ENCODE data around the gene SMIM22. TPM values are rescaled to one million over a fixed set of nuclear protein-coding genes. Genes with fewer than 3 reads are reported as not detected.

Gene SMIM22
- total RNA-seq, 2 donors from 2014 or later: 448 to 580 TPM

GRCh38 chr16:4836727-4837126, 41.6 kb downstream of the SMIM22 start:
- intact Hi-C loops (cut with DNase I, micrococcal nuclease): no loop called here
- DNase-seq (no peak), ATAC-seq (no peak)

DNA sequence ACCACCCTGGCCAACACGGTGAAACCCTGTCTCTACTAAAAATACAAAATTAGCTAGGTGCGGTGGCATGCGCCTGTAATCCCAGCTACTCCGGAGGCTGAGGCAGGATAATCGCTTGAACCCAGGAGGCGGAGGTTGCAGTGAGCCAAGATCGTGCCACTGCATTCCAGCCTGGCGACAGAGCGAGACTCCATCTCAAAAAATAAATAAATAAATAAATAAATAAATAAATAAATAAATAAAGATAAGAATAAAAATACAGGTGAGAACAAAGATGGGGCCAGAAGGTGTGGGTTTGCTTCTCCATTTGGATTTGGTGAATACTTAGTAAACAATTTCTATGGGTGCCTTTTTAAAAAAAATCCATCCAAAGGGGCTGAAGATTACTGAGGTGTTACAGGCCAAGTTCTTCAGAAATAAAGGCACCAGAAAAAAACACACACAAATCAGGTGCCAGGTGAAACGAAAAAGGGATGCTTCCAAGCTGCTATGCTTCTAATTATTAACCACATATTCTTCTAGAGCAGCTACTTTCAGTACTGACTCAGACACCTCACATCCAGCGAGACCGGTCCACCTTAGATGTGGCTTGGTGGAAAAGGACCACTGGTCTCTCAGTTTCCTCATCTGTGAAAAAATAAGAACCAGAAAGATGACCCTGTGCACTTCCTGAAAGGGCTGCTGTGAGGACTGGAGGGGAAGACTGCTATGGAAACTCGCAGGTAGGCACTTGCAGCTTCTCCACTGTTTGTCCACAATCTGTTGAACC, 42.7 kb downstream of the SMIM22 start:
- no peak for ATAC-seq
- DNase-seq: no peak
- intact Hi-C loops (cut with DNase I, micrococcal nuclease): no loop called here

DNA sequence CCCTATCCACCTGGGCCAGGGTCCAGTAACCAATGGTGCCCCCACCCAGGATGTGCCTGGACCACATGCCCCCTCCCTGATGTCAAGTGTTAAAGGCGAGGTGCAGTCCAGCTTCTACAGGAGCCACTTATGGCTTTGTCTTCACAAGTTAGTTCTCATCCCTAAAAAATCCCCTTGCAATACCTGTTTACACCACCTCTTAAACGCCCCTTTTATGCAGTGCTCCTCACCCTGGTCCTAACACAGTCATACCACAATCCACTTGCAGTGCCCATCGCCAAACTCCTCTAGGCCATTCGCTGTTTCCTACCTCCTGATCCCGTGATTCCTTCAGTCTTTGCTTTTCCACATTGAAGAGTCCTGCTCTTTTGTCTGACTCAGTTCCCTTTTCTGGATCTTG, 44.8 kb downstream of the SMIM22 start:
- ATAC-seq (no peak), DNase-seq (no peak)
- intact Hi-C loops (cut with DNase I, micrococcal nuclease): no loop called here

DNA sequence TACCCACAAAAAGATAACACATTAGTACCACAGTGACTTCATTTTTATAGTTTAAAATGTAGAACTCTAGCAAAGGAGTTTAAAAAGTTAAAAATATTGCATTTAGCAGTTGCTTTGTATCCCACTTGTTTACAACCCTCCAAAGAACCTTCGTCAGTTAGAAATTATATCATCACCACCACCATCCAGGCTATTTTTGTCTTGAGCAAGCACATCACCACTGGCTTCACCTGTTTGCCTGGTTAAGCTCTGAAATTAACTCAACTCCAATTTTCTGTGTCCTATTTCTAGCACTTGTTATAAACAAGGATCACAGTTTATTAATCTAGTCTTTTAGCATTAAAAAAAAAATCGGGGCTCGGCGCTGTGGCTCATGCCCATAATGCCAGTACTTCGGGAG, 45.8 kb downstream of the SMIM22 start:
- DNase-seq: no peak
- no peak for ATAC-seq
- intact Hi-C loops (cut with DNase I, micrococcal nuclease): no loop called here

Other genes starting within 250 kb of the SMIM22 start
- under 1 TPM in 1 of 2 donors, not detected in 1; 0.11 TPM for gene C16orf96, start 239.0 kb upstream of the SMIM22 start, total RNA-seq
- 10 to 100 TPM; 17.1 to 19.6 TPM for gene UBALD1, start 180.5 kb upstream of the SMIM22 start, total RNA-seq
- gene MGRN1, start 170.5 kb upstream of the SMIM22 start, total RNA-seq: 10 to 100 TPM; 71.9 to 84.6 TPM
- gene NUDT16L1, start 101.8 kb upstream of the SMIM22 start, total RNA-seq: 10 to 100 TPM; 43.0 to 43.8 TPM
- gene ANKS3, start 61.1 kb upstream of the SMIM22 start, total RNA-seq: 10 to 100 TPM; 13.5 to 21.2 TPM
- gene DNAAF8, start 60.8 kb upstream of the SMIM22 start, total RNA-seq: under 1 TPM; 0.49 to 0.67 TPM
- 10 to 100 TPM; 12.4 to 13.7 TPM for gene ZNF500, start 28.2 kb upstream of the SMIM22 start, total RNA-seq
- under 1 TPM in 1 of 2 donors, not detected in 1; 0.75 TPM for gene SEPTIN12, start 7.0 kb upstream of the SMIM22 start, total RNA-seq
- gene ROGDI, start 7.3 kb downstream of the SMIM22 start, total RNA-seq: 10 to 100 TPM; 21.2 to 26.1 TPM
- 100 to 1,000 TPM; 106 to 114 TPM for gene GLYR1, start 51.9 kb downstream of the SMIM22 start, total RNA-seq
- gene UBN1, start 52.1 kb downstream of the SMIM22 start, total RNA-seq: 10 to 100 TPM; 34.8 to 43.5 TPM
- gene PPL, start 141.8 kb downstream of the SMIM22 start, total RNA-seq: 10 to 100 TPM; 14.7 to 15.6 TPM
- 1 to 10 TPM; 1.4 to 1.8 TPM for gene SEC14L5, start 163.0 kb downstream of the SMIM22 start, total RNA-seq
- gene NAGPA, start 238.6 kb downstream of the SMIM22 start, total RNA-seq: 10 to 100 TPM; 22.7 to 22.9 TPM